ENCODE data around the gene PPP1R3C. TPM values are rescaled to one million over a fixed set of nuclear protein-coding genes. Genes with fewer than 3 reads are reported as not detected.

Gene PPP1R3C
- polyA plus RNA-seq, 1 donor from 2014 or later, result 0.51 TPM

DNA sequence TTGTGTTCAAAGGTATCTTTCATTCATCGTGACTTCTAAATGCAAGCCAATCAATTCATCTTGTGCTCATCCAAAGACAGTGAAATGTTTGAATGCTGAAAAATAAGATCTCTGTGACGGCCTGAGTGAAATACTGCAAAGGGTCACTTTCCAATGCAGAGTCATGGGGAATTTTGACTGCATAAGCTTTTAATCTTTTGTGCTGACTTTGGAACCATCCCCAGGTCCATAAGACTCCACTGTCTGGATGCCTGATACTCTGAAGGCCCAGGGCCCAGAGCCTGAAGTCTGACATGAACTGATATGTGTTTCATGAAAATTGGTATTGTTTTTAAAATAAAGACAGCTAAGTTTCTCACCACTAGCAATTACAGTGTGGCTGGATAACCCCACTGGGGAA is 39.0 kb downstream of the PPP1R3C start:
- H3K79me2 ChIP-seq (replicated peaks; ENCODE audit: insufficient read depth, low read length), result no peaks in the 10 kb centered on the region
- H3K4me3 ChIP-seq (ENCODE audit: low read length), result no peak overlapping the region
- no peaks in the 10 kb centered on the region for H3K9me3 ChIP-seq (ENCODE audit: low read length)
- no peaks in the 10 kb centered on the region for H3K36me3 ChIP-seq (ENCODE audit: insufficient read depth, low read length)
- no peaks in the 10 kb centered on the region for H3K27me3 ChIP-seq (ENCODE audit: insufficient read depth, low read depth, low read length)
- no peak overlapping the region for H2AFZ ChIP-seq (ENCODE audit: low read depth, low read length)
- no peaks in the 10 kb centered on the region for H4K20me1 ChIP-seq (ENCODE audit: insufficient read depth)
- H3K27ac ChIP-seq (ENCODE audit: low read length), result no peak overlapping the region
- H3F3A ChIP-seq (ENCODE audit: insufficient read depth, low read length, poor library complexity, severe bottlenecking), result no peaks in the 10 kb centered on the region
- H3K9ac ChIP-seq (ENCODE audit: low read length), result no peak overlapping the region
- TF ChIP-seq, protein P1, sequence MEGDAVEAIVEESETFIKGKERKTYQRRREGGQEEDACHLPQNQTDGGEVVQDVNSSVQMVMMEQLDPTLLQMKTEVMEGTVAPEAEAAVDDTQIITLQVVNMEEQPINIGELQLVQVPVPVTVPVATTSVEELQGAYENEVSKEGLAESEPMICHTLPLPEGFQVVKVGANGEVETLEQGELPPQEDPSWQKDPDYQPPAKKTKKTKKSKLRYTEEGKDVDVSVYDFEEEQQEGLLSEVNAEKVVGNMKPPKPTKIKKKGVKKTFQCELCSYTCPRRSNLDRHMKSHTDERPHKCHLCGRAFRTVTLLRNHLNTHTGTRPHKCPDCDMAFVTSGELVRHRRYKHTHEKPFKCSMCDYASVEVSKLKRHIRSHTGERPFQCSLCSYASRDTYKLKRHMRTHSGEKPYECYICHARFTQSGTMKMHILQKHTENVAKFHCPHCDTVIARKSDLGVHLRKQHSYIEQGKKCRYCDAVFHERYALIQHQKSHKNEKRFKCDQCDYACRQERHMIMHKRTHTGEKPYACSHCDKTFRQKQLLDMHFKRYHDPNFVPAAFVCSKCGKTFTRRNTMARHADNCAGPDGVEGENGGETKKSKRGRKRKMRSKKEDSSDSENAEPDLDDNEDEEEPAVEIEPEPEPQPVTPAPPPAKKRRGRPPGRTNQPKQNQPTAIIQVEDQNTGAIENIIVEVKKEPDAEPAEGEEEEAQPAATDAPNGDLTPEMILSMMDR (IDR thresholded peaks at IDR 0.05; ENCODE audit: poor library complexity, severe bottlenecking), result no peak
- TF ChIP-seq, protein P2, sequence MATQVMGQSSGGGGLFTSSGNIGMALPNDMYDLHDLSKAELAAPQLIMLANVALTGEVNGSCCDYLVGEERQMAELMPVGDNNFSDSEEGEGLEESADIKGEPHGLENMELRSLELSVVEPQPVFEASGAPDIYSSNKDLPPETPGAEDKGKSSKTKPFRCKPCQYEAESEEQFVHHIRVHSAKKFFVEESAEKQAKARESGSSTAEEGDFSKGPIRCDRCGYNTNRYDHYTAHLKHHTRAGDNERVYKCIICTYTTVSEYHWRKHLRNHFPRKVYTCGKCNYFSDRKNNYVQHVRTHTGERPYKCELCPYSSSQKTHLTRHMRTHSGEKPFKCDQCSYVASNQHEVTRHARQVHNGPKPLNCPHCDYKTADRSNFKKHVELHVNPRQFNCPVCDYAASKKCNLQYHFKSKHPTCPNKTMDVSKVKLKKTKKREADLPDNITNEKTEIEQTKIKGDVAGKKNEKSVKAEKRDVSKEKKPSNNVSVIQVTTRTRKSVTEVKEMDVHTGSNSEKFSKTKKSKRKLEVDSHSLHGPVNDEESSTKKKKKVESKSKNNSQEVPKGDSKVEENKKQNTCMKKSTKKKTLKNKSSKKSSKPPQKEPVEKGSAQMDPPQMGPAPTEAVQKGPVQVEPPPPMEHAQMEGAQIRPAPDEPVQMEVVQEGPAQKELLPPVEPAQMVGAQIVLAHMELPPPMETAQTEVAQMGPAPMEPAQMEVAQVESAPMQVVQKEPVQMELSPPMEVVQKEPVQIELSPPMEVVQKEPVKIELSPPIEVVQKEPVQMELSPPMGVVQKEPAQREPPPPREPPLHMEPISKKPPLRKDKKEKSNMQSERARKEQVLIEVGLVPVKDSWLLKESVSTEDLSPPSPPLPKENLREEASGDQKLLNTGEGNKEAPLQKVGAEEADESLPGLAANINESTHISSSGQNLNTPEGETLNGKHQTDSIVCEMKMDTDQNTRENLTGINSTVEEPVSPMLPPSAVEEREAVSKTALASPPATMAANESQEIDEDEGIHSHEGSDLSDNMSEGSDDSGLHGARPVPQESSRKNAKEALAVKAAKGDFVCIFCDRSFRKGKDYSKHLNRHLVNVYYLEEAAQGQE (IDR thresholded peaks at IDR 0.05; ENCODE audit: borderline replicate concordance), result no peak
- no peak for TF ChIP-seq POLR2AphosphoS5 (IDR thresholded peaks at IDR 0.05)
- no peak for TF ChIP-seq EP300 (conservative IDR thresholded peaks at IDR 0.05; ENCODE audit: poor library complexity, severe bottlenecking)
- TF ChIP-seq RAD21 (conservative IDR thresholded peaks at IDR 0.05), result no peak
- no peak for TF ChIP-seq EZH2 (IDR thresholded peaks at IDR 0.05; ENCODE audit: borderline replicate concordance, insufficient read depth, low read length, poor library complexity, severe bottlenecking)
- no peak for TF ChIP-seq MXI1 (conservative IDR thresholded peaks at IDR 0.05; ENCODE audit: poor library complexity, severe bottlenecking)
- H3K4me2 ChIP-seq (ENCODE audit: low read length), result no peak overlapping the region
- no peaks in the 10 kb centered on the region for H3K9me2 ChIP-seq (ENCODE audit: insufficient read depth, low read length)

DNA sequence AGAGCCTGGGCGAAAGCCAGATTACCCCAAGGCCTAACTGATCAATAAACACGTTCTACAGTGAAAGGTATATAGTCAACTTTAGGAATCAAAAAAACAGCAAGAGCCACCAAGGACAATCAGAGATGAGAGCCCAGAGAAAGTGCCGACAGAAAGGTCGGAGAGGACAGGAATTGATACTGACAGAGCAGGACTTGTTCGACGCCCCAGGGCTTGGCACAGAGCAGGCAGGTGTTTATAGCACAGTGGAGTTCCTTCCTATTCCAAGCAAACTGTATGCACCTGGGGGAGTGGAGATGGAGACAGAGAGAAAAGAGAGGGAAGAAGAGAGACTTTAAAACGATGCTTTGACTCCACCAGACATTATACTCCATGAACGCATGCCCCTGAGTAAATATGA is 39.5 kb downstream of the PPP1R3C start:
- H3K9me3 ChIP-seq (ENCODE audit: low read length), result no peaks in the 10 kb centered on the region
- H4K20me1 ChIP-seq (ENCODE audit: insufficient read depth), result no peaks in the 10 kb centered on the region

More for the DNA sequence above, 39.5 kb downstream of the PPP1R3C start:
- no peaks in the 10 kb centered on the region for H3K27me3 ChIP-seq (ENCODE audit: insufficient read depth, low read depth, low read length)
- H3K4me3 ChIP-seq (ENCODE audit: low read length), result no peak overlapping the region
- no peaks in the 10 kb centered on the region for H3K36me3 ChIP-seq (ENCODE audit: insufficient read depth, low read length)
- H3K9me2 ChIP-seq (ENCODE audit: insufficient read depth, low read length), result no peaks in the 10 kb centered on the region
- no peak overlapping the region for H3K4me2 ChIP-seq (ENCODE audit: low read length)
- H2AFZ ChIP-seq (ENCODE audit: low read depth, low read length), result no peak overlapping the region
- H3K79me2 ChIP-seq (replicated peaks; ENCODE audit: insufficient read depth, low read length), result no peaks in the 10 kb centered on the region
- H3K27ac ChIP-seq (ENCODE audit: low read length), result no peak overlapping the region
- no peak overlapping the region for H3K9ac ChIP-seq (ENCODE audit: low read length)
- TF ChIP-seq, protein P2 (IDR thresholded peaks at IDR 0.05; ENCODE audit: borderline replicate concordance), result no peak
- no peak for TF ChIP-seq POLR2AphosphoS5 (IDR thresholded peaks at IDR 0.05)
- TF ChIP-seq, protein P1 (IDR thresholded peaks at IDR 0.05; ENCODE audit: poor library complexity, severe bottlenecking), result no peak
- TF ChIP-seq EP300 (conservative IDR thresholded peaks at IDR 0.05; ENCODE audit: poor library complexity, severe bottlenecking), result no peak
- no peak for TF ChIP-seq TAF1 (IDR thresholded peaks at IDR 0.05; ENCODE audit: low read depth)
- TF ChIP-seq EZH2 (IDR thresholded peaks at IDR 0.05; ENCODE audit: borderline replicate concordance, insufficient read depth, low read length, poor library complexity, severe bottlenecking), result no peak
- no peak for TF ChIP-seq SMC3 (conservative IDR thresholded peaks at IDR 0.05; ENCODE audit: poor library complexity)
- no peak for TF ChIP-seq RAD21 (conservative IDR thresholded peaks at IDR 0.05)
- no peak for TF ChIP-seq MXI1 (conservative IDR thresholded peaks at IDR 0.05; ENCODE audit: poor library complexity, severe bottlenecking)
- H3F3A ChIP-seq (ENCODE audit: insufficient read depth, low read length, poor library complexity, severe bottlenecking), result no peaks in the 10 kb centered on the region
